Panc1 (cell line): Measurements from ENCODE around the gene PIAS1. TPM values are rescaled to one million over a fixed set of nuclear protein-coding genes. Genes with fewer than 3 reads are reported as not detected.

Experiments
- ATAC-seq: fragments of 200-7000 bp; cut with Tn5 transposase; 2 replicates; pipeline ENCODE4 v1.9.1; 2020; ENCODE audit warnings: mild to moderate bottlenecking, moderate library complexity
- BruUV-seq: library from RNA; stranded (reverse); fragments of 400-500 nt; replicated peaks from 2 replicates; lab custom pipeline; 2021; lab: Mats Ljungman, UMichigan
- CTCF ChIA-PET: fragments of 300-600 bp; sonication (Branson Sonifier 250); formaldehyde crosslinking; loops from one replicate; lab custom pipeline; 2022; ENCODE audit warnings: antibody characterized with exemption; lab: Charles Lee
- POLR2A ChIA-PET: fragments of 300-600 bp; sonication (Branson Sonifier 250); formaldehyde crosslinking; loops from one replicate; lab custom pipeline; 2022; ENCODE audit warnings: antibody characterized with exemption; lab: Charles Lee
- DNase-seq: peaks from one replicate; pipeline ENCODE4 v3.0.0-alpha.2; 2010; ENCODE audit warnings: low read depth, low spot score
- H3K27ac ChIP-seq: 2 replicates; pipeline ENCODE4 v1.5.1; 2011; ENCODE audit warnings: mild to moderate bottlenecking, low read length, inconsistent platforms
- H3K27me3 ChIP-seq: fragments of 200-500 bp; sonication (Bioruptor generic); 2 replicates; pipeline ENCODE4 v1.6.0; 2014; ENCODE audit warnings: low read length, inconsistent platforms; ENCODE audit not compliant: control insufficient read depth, insufficient read depth
- H3K36me3 ChIP-seq: fragments of 200-500 bp; sonication (Bioruptor generic); 2 replicates; pipeline ENCODE4 v1.5.1; 2014; ENCODE audit warnings: inconsistent platforms, mild to moderate bottlenecking, low read length, moderate library complexity; ENCODE audit not compliant: control insufficient read depth, insufficient read depth
- H3K4me1 ChIP-seq: 2 replicates; pipeline ENCODE4 v1.5.1; 2011; ENCODE audit warnings: inconsistent platforms, mild to moderate bottlenecking, low read length, moderate library complexity; ENCODE audit not compliant: control insufficient read depth, insufficient read depth
- H3K4me3 ChIP-seq, 2 experiments: 2 replicates each; pipeline ENCODE4 v1.5.1; 2011 to 2012; ENCODE audit warnings: low read depth in 2 of 2, low read length in 2 of 2, mild to moderate bottlenecking in 2 of 2, inconsistent platforms in 1 of 2, moderate library complexity in 1 of 2
- H3K9me3 ChIP-seq: fragments of 200-500 bp; sonication (Bioruptor generic); 2 replicates; pipeline ENCODE4 v1.5.1; 2014; ENCODE audit warnings: low read depth, mild to moderate bottlenecking, inconsistent platforms, low read length, moderate library complexity; ENCODE audit not compliant: control insufficient read depth, insufficient read depth
- CTCF ChIP-seq: fragments of 450-650 bp; IDR thresholded peaks from 2 replicates; pipeline ENCODE4 v1.5.1; 2017; ENCODE audit warnings: mild to moderate bottlenecking
- POLR2AphosphoS5 ChIP-seq: IDR thresholded peaks from 2 replicates; pipeline ENCODE4 v1.6.1; 2012; ENCODE audit warnings: mild to moderate bottlenecking, low read depth, low read length, moderate library complexity
- REST ChIP-seq, 2 experiments: IDR thresholded peaks; 2 replicates each; pipeline ENCODE4 v1.6.1; 2011 to 2012; ENCODE audit warnings: low read depth in 2 of 2, control low read depth in 1 of 2, low read length in 1 of 2, mild to moderate bottlenecking in 1 of 2, moderate library complexity in 1 of 2; ENCODE audit not compliant: insufficient read depth in 1 of 2
- SIN3A ChIP-seq: IDR thresholded peaks from 2 replicates; pipeline ENCODE4 v1.6.1; 2012; ENCODE audit warnings: low read depth, mild to moderate bottlenecking, low read length, moderate library complexity, borderline replicate concordance; ENCODE audit not compliant: insufficient read depth
- TCF7L2 ChIP-seq: IDR thresholded peaks from 2 replicates; pipeline ENCODE4 v1.6.1; 2011; ENCODE audit warnings: mild to moderate bottlenecking, low read depth, low read length, inconsistent platforms
- in situ Hi-C: cut with HindIII; loops from 2 replicates; pipeline ENCODE4 v1.10.0; 2016; ENCODE audit warnings: low sequenced_read_pairs, low pct_unique_long_range_greater_than_20kb
- intact Hi-C: fragments of 100-400 bp; cut with micrococcal nuclease; formaldehyde crosslinking; loops from one replicate; pipeline ENCODE4 v1.10.0; 2022; ENCODE audit not compliant: unreplicated experiment
- total RNA-seq: library from RNA; stranded (reverse); gene quantifications from one replicate; pipeline ENCODE4 v1.2.1, GENCODE V29; 2021; ENCODE audit not compliant: unreplicated experiment

Gene PIAS1
- total RNA-seq, 1 experiment from 2014 or later: 44.5 TPM

- ATAC-seq (no peak), DNase-seq (no peak)
- Histone ChIP-seq H3K27me3 (no peaks in the 10 kb centered on the region), H3K4me3 (no peak within 1 kb of the TSS), H3K9me3 (no peaks in the 10 kb centered on the region), H3K27ac (no peak within 1 kb of the TSS), H3K4me1 (peaks cover 12% of the 10 kb centered on the region), H3K36me3 (no peaks in the 10 kb centered on the region)
- ChIA-PET CTCF (no interaction called here), POLR2A (no interaction called here)
- in situ Hi-C loops: no loop called here
- intact Hi-C loops: no loop called here
- no TSS peak for BruUV-seq
- TF ChIP-seq TCF7L2 (no peak), SIN3A (no peak), CTCF (no peak), REST (IDR thresholded peaks at IDR 0.05; ENCODE audit: insufficient read depth in 1 of 2, low read depth in 2 of 2, low read length in 1 of 2) (no peak), POLR2AphosphoS5 (no peak)
Observed at GRCh38 chr15:68204776-68205557, 150.9 kb downstream of the PIAS1 start, which contains the start of gene CALML4. TSS of gene CALML4 (minus strand) at chr15:68205332. CDS start at chr15:68205247, 85 bp downstream.

GRCh38 chr15:68205558-68205944 lies 151.4 kb downstream of the PIAS1 start:
- Histone ChIP-seq H3K4me3 (no peak overlapping the region), H3K36me3 (no peaks in the 10 kb centered on the region), H3K27ac (no peak overlapping the region), H3K9me3 (no peaks in the 10 kb centered on the region), H3K4me1 (peaks cover 9% of the 10 kb centered on the region; the same call in 1 of the 2 replicates), H3K27me3 (no peaks in the 10 kb centered on the region)
- intact Hi-C loops (no loop called here), in situ Hi-C loops (no loop called here)
- BruUV-seq: no TSS peak
- CTCF ChIA-PET: no interaction called here
- DNase-seq (no peak), ATAC-seq (no peak)
- TF ChIP-seq CTCF: no peak
- TF ChIP-seq REST (IDR thresholded peaks at IDR 0.05; ENCODE audit: insufficient read depth in 1 of 2, low read depth in 2 of 2, low read length in 1 of 2): no peak
- no peak for TF ChIP-seq POLR2AphosphoS5
- no peak for TF ChIP-seq SIN3A
- TF ChIP-seq TCF7L2: no peak
- POLR2A ChIA-PET: no interaction called here
